Parathyroid adenoma (tissue), 2 donors: ENCODE results near the gene ATF5.

ENCODE experiments used
- H2AFZ ChIP-seq: fragments of 300-600 bp; sonication (generic); one replicate; pipeline ENCODE4 v1.7.0; 2017; ENCODE audit warnings: antibody characterized with exemption, mild to moderate bottlenecking
- H3K27ac ChIP-seq: fragments of 300-600 bp; sonication (generic); one replicate; pipeline ENCODE4 v1.7.0; 2017
- H3K27me3 ChIP-seq: fragments of 300-600 bp; sonication (generic); one replicate; pipeline ENCODE4 v1.7.0; 2017; ENCODE audit warnings: low read length; ENCODE audit not compliant: control insufficient read depth, insufficient read depth
- H3K36me3 ChIP-seq: fragments of 300-600 bp; sonication (generic); one replicate; pipeline ENCODE4 v1.7.0; 2017; ENCODE audit warnings: low read length; ENCODE audit not compliant: control insufficient read depth, insufficient read depth
- H3K4me1 ChIP-seq: fragments of 300-600 bp; sonication (generic); one replicate; pipeline ENCODE4 v1.7.0; 2017; ENCODE audit warnings: control low read depth
- H3K4me2 ChIP-seq: fragments of 300-600 bp; sonication (generic); one replicate; pipeline ENCODE4 v1.7.0; 2017; ENCODE audit warnings: low read length
- H3K4me3 ChIP-seq: fragments of 300-600 bp; sonication (generic); one replicate; pipeline ENCODE4 v1.7.0; 2017; ENCODE audit warnings: low read depth, low read length
- H3K79me2 ChIP-seq: fragments of 300-600 bp; sonication (generic); one replicate; pipeline ENCODE4 v1.7.0; 2017; ENCODE audit warnings: control low read depth
- H3K9ac ChIP-seq: fragments of 300-600 bp; sonication (generic); one replicate; pipeline ENCODE4 v1.7.0; 2017; ENCODE audit warnings: mild to moderate bottlenecking
- H3K9me3 ChIP-seq: fragments of 300-600 bp; sonication (generic); one replicate; pipeline ENCODE4 v1.7.0; 2017; ENCODE audit warnings: low read length; ENCODE audit not compliant: control insufficient read depth
- TF ChIP-seq, protein P1 (sequence below): fragments of 300-600 bp; sonication (generic); IDR thresholded peaks from one replicate; pipeline ENCODE4 v1.7.0; 2017; ENCODE audit warnings: antibody characterized with exemption, mild to moderate bottlenecking
- donor health status: primary hyperparathyroidism.

ATF5 gene

DNA sequence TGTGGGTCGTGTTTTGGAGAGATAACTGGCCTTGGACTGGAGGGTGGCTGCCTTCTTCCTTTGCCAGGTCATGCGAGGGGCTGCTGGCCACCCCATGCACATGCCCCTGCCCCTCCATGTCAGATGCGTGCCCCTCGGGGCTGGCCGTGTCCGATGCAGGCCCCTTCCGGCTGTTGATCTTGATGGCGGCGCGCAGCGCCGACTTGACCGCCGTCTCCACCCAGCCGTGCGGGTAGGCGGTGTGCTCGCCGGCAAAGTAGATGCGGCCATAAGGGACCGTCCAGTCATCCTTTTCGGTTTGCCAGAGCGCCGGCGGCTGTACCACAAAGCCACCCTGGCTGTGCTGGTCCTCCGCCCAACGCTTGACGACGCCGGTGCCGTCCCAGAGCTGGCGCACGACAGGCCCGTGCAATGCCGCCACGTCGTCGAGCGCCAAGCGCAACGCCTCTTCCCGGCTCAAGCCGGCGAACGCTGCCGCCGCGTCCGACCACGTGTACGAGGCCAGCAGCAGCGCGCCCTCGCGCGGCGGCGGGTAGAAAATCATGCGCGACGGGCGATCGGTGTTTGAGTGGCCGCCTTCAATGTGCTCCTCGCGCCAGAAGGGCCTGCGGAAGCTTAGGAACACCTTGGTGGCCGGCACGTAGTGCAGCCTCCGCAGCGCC is 39.2 kb upstream of the ATF5 start:
- Histone ChIP-seq H3K4me2 (peak overlapping the region; percentile 59), H3K27me3 (no peaks in the 10 kb centered on the region), H3K9me3 (no peaks in the 10 kb centered on the region), H3K4me1 (no peaks in the 10 kb centered on the region), H3K36me3 (no peaks in the 10 kb centered on the region), H2AFZ (peak overlapping the region; percentile 50), H3K4me3 (no peak overlapping the region), H3K79me2 (no peaks in the 10 kb centered on the region), H3K27ac (no peak overlapping the region), H3K9ac (no peak overlapping the region)
- TF ChIP-seq, protein P1, sequence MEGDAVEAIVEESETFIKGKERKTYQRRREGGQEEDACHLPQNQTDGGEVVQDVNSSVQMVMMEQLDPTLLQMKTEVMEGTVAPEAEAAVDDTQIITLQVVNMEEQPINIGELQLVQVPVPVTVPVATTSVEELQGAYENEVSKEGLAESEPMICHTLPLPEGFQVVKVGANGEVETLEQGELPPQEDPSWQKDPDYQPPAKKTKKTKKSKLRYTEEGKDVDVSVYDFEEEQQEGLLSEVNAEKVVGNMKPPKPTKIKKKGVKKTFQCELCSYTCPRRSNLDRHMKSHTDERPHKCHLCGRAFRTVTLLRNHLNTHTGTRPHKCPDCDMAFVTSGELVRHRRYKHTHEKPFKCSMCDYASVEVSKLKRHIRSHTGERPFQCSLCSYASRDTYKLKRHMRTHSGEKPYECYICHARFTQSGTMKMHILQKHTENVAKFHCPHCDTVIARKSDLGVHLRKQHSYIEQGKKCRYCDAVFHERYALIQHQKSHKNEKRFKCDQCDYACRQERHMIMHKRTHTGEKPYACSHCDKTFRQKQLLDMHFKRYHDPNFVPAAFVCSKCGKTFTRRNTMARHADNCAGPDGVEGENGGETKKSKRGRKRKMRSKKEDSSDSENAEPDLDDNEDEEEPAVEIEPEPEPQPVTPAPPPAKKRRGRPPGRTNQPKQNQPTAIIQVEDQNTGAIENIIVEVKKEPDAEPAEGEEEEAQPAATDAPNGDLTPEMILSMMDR = peak; percentile 71

DNA sequence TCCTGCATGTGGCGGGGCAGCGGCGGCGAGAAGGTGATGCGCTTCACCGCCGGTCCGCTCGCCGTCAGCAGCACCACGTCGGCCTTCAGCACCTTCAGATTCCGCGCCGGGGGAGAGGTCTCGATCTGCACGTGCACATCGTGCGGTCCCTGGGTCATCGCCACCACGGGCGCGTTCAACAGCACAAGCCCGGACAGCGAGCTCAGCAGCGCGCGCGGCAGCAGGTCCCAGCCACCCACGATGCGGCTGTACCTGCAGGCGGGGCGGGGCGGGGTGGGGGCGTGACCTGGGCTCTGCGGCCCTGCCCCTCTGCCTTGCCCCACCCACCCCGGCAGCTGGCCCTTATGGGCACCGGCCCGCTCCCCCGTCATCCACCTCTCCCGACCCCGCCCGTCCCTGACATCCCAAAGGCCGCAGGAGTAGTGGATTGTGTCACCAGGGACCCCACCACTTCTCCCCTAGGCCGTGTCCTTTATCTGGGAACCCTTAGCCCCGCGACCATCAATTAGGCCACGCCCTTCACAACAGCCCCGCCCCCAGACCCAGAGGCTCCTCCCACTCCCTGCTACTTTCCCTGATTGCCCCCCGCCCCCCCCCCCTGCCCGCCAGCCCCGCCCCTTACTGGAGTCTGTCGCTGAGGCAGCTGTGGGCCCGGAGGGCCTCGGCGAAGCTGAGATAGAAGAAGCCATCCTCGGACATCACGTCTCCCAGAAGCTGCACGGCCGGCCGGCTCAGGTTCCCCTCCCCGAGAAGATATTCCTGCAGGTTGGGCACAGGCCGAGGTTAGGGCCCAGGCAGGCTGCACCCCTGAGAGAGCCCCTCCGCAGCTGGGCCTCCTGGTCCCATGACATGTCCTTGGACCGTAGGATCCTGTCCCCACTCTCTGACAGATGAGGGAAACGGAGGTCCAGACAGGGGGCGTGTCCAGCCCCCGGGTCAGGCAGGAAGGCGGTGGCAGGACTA is 38.4 kb upstream of the ATF5 start:
- Histone ChIP-seq H3K9ac (no peak overlapping the region), H3K27me3 (no peaks in the 10 kb centered on the region), H3K36me3 (no peaks in the 10 kb centered on the region), H3K4me1 (no peaks in the 10 kb centered on the region), H3K27ac (no peak overlapping the region), H3K9me3 (no peaks in the 10 kb centered on the region), H2AFZ (peak overlapping the region; percentile 50), H3K4me2 (peak overlapping the region; percentile 59), H3K79me2 (no peaks in the 10 kb centered on the region), H3K4me3 (no peak overlapping the region)
- TF ChIP-seq, protein P1 = no peak

DNA sequence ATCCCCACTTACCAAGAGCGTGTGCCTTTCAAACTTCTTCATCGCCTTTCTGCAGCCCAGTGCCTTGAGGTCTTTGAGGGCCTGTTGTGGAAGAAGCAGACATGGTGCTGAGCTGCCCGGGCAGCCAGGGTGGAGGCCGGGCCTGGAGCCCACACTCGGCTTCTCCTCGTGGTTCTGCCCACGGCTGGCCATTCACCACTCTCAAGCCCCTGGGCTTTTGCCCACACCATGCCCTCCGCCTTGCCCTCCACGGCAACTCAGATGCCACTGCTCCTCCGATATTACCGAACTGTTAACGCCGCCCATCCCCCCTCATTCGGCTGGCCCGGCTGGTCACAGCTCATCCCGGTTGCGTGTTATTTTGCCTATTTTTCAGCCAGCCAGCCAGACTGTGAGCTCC is 37.6 kb upstream of the ATF5 start:
- no peaks in the 10 kb centered on the region for H3K27me3 ChIP-seq
- H3K27ac ChIP-seq = no peak overlapping the region
- TF ChIP-seq, protein P1 = no peak
- no peaks in the 10 kb centered on the region for H3K36me3 ChIP-seq
- no peaks in the 10 kb centered on the region for H3K79me2 ChIP-seq
- H3K4me3 ChIP-seq = no peak overlapping the region
- no peaks in the 10 kb centered on the region for H3K9me3 ChIP-seq
- no peak overlapping the region for H3K4me2 ChIP-seq
- no peak overlapping the region for H3K9ac ChIP-seq
- H3K4me1 ChIP-seq = no peaks in the 10 kb centered on the region
- no peak overlapping the region for H2AFZ ChIP-seq

DNA sequence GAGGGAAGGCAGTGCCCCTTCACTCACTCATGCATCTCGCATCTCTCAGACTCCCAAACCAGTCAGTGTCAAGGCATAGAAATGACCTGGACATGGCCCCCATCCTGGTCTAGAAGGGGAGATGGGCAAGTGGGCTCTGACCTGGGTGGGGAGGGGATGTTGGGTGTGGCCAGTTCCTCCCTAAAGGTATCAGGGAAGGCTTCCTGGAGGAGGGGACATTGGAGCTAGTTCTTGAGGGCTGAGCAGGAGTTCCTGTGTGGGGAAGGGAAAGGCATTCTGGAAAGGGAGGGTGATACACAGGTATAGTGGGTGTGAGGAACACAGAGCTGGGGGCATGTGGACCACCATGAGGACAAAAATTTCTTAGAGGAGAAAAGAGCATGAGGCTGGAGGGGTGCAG is 36.3 kb upstream of the ATF5 start:
- H3K4me3 ChIP-seq = no peak overlapping the region
- no peaks in the 10 kb centered on the region for H3K4me1 ChIP-seq
- no peaks in the 10 kb centered on the region for H3K9me3 ChIP-seq
- no peaks in the 10 kb centered on the region for H3K79me2 ChIP-seq
- no peak overlapping the region for H3K4me2 ChIP-seq
- no peaks in the 10 kb centered on the region for H3K36me3 ChIP-seq
- H3K27ac ChIP-seq = no peak overlapping the region
- H3K9ac ChIP-seq = no peak overlapping the region
- no peaks in the 10 kb centered on the region for H3K27me3 ChIP-seq
- no peak overlapping the region for H2AFZ ChIP-seq
- TF ChIP-seq, protein P1 = no peak
